Activated CD4-positive, alpha-beta T cell treated with anti-CD3 and anti-CD28 coated beads, Interleukin-2, amount 50 U/mL, for 16 hours (primary cell): ENCODE measurements around the gene TET1.
"Not testable (repeated sequence)": the region's sequence is repeated elsewhere in the genome, so short reads cannot be mapped to it uniquely, and the experiment has no call there.

Experiments used
- DNase-seq: peaks from one replicate; pipeline ENCODE4 v3.0.0-alpha.2; 2020

TET1 gene

DNA sequence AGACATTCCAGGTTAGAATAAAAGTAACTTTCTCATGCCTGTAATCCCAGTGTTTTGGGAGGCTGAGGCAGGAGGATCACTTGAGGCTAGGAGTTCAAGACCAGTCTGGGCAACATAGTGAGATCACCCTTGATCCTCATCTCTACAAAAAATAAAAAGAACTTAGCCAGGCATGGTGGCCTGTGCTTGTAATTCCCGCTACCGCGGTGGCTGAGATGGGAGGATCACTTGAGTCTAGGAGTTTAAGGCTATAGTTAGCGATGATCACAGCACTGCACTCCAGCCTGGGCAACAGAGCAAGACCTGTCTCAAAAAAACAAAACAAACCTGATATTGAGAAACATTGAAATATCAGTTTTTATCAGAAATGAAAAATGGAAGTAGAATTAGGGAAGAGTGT is 4.6 kb downstream of the TET1 start:
- no peak for DNase-seq

DNA sequence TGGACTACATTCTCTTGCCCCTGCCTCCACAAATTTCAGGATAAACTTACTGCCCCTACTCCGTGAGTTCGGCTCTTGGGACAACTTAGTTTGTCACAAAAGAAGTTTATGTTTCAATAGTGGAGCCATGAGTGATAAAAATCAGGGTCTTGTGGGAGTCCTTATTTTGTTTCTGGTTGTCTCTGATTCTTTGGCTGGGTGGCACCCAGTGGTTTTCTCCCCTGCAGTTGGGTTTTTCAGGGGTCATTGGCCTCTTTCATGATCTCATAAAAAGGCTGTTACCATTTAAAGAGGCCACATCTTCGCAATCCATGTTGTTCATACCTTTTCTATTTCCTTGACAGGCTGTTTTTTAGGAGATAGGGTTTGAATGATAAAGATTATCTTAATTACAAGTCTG is 5.5 kb downstream of the TET1 start:
- DNase-seq = no peak

DNA sequence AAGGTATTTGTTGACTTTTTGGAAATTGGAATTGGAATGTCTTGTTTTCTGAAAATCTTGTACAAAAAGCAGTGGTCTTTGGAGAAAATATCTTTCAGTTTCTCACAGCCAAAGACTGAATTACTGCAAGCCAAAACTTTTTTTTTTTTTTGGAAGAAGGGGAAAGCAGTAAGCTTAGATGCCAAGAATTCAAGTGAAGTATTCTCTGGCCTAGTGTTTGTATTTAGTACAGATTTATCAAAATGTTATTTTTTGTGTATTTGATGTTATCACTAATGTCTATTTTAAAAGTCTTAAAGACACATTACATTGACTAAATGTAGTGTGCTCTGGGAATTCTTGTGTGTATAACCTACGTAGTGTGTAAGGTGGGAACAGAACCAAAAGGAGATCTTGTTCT is 6.2 kb downstream of the TET1 start:
- DNase-seq = no peak

DNA sequence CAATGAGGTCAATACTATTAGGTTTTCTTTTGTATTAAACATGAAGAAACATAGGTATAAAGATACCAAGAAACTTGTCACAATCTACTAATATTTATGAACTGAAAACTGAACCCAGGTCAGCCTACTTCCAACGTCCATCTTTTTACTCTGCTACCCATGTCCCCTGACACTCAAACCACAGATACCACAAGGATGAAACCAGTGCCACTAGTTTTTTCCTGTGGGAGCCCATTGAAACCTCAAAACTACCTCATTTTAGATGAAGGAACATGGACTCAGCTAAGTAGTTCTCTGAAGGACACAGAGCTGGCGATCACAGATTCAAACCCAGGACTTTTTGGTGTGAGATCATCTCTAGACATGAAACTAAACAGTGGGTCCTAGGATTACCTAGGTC is 6.8 kb downstream of the TET1 start:
- no peak for DNase-seq

DNA sequence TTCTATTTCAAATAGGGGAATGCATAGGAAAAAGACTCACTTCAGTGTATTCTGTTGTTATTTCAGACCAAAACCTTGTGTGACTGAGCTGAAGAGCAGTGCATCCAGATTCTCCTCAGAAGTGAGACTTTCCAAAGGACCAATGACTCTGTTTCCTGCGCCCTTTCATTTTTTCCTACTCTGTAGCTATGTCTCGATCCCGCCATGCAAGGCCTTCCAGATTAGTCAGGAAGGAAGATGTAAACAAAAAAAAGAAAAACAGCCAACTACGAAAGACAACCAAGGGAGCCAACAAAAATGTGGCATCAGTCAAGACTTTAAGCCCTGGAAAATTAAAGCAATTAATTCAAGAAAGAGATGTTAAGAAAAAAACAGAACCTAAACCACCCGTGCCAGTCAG is 12.0 kb downstream of the TET1 start:
- DNase-seq = no peak

DNA sequence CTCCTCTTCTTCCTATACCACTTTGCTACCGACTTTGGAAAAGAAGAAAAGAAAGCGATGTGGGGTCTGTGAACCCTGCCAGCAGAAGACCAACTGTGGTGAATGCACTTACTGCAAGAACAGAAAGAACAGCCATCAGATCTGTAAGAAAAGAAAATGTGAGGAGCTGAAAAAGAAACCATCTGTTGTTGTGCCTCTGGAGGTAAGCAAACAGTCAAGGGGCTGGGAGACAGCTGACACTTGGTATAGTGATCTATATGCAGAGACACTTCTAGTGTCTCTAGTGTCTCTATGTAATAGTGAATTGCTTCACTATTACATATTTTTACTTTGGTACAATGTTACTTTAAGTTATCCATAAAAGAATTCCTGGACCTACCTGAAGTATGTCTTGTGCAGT is 13.9 kb downstream of the TET1 start:
- DNase-seq = no peak

DNA sequence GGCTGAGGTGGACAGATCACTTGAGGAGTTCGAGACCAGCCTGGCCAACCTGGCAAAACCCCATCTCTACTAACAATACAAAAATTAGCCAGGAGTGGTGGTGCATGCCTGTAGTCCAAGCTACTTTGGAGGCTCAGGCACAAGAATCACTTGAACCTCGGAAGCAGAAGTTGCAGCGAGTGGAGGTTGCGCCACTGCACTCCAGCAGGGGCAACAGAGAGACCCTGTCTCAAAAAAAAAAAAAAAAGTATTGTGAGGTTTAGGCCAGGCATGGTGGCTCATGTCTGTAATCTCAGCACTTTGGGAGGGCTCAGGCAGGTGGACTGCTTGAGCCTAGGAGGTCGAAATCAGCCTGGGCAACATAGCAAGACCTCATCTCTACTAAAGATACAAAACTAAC is 16.0 kb downstream of the TET1 start:
- DNase-seq = no peak

DNA sequence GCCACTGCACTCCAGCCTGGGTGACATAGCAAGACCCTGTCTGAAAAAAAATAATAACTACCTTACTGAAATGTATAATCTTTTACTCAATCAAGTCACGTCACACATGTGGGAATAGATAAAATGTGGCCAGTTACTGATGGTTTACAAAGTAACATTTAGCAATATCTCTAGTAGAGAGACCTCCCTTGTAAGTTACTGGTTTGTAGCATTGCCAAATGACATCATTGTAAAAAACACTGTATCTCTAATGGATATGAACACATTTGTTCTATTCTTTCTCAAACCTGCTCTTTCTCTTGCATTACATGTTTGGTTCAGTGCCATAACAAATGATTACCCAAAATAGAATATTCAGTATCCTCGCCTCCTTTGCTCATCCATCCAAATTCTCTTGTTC is 18.8 kb downstream of the TET1 start:
- no peak for DNase-seq

DNA sequence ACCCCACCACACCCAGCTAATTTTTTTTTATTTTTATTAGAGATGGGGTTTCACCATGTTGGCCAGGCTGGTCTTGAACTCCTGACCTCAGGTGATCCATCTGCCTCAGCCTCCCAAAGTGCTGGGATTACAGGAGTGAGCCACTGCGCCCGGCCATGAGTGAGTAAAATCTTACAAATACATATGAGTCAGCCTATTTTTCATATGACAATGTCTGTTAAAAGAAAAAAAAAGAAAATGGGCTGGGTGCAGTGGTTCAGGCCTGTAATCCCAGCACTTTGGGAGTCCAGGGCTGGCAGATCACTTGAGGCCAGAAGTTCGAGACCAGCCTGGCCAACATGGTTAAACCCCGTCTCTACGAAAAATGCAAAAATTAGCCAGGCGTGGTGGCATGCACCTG is 24.1 kb downstream of the TET1 start:
- DNase-seq = peak; percentile 34

DNA sequence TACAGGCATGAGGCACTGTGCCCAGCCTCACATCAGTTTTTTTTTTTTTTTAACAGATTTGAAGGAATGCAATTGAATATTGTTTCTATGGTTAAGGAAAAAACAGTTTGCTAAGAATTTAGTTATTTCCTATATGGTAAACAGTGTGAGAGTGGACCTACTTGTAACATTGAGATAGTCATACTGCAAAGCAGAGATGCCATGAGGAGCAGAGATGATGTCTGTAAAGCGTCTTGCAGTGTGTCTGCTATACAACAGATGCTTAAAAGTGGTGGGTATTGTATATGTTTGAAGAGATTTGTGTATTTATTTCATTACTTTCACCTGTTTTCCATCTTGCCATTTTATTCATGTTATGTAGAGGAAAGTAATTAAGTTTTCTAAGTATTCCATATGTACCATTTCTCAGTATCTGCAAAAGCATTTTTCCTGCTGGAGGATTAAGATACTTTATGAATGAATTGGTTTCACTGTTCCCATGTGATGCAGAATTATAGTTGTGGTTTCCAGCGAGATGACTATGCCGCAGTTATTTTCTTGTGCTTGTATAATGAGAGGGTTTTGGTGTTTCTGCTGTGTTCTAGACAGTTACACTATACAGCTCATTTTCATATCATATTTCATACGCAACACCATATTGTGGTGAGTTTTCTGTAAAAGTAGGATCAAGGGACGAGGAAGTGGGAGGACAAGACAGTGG is 26.6 kb downstream of the TET1 start:
- DNase-seq = peak; percentile 56

DNA sequence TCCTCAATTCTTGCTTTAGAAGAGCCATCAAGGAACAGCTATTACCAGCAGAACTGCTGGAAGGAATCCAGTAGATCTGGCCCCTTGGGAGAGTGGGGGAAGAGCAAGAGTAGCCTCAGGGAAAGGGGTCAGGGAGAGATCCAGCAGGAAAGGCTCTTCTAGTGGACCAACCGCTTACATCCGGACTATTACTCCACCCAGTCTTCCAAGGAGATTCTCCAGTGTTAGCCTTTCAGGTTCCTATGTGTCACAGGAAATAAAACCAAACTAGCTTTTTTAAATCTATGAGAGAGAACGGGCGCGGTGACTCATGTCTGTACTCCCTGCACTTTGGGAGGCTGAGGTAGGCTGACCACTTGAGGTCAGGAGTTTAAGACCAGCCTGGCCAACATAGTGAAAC is 34.3 kb downstream of the TET1 start:
- no peak for DNase-seq

DNA sequence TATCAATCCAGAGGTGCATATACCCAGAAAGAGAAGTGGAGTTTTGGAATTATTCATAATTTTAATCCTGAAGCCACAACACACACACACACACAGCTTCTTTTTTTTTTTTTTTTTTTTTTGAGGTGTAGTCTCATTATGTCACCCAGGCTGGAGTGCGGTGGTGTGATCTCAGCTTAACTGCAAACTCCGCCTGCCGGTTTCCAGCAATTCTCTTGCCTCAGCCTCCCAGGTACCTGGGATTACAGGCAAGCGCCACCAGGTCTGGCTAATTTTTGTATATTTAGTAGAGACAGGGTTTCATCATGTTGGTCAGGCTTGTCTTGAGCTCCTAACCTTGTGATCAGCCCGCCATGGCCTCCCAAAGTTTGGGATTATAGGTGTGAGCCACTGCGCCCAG is 35.4 kb downstream of the TET1 start:
- DNase-seq = no peak

DNA sequence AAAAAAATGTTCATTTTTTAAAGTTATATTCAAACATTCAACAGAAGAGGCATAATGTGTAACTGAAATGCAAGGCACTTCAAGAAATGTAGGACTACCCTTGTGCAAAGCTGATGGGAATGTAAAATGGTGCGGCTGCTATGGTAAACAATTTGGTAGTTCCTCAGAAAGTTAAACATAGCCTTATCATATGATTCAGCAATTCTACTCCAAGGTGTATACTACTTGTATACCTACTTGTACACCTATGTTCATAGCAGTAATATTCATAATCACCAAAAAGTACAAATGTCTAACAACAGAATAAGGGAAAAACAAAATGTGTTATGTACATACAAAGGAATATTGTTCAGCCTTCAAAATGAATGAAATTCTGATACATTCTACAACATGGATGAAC is 37.3 kb downstream of the TET1 start:
- no peak for DNase-seq

DNA sequence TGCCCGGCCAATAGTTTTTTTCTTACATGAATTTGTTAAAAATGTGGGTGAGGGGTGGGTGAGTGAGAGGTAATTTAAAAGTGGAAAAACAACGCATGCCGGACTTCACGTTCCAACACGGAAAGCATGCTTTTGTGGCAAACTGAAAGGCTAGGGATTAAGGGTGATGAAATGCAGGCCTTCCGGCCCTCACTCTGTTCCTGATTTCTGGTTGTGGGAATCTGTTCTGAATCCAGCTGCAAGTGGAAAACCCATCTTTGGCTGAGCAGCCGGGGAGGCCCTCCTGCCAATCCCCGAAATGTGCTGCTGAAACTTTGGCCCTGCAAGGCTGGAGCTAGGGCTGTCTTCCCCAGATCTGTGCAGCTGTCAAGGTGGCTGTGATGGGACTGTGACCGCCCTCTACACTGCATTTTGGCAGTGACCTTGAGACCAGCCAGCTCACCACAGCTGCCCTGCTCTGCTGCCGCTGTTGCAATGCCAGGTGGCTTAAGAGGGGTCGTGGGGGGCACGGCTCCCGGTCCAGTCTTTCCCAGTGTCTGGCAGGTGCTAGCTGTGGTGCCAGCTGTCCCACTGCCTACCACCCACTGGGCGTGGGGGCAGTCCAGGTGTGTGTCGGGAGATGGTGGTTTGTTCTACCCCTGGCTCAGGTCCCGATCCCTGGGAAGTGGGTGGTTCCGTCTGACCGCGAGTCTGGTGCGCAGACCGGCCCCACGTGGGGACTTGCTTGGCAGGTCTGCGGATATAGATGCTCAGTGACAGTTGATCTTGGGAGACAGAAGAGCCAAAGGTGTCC is 39.0 kb downstream of the TET1 start:
- no peak for DNase-seq

DNA sequence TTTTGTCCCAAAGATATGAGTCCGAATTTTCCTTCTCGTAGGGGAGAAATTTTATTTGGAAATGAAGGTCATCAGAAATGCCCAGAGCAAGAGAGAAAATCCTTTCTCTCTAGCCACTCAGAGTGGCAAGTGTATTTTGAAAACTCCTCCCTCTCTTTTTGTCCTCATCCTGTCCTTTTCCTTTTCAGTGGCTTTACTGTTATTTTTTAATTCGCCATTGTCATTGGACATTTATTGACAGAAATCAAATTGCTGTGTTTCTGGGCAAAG is 39.6 kb downstream of the TET1 start:
- DNase-seq = no peak

DNA sequence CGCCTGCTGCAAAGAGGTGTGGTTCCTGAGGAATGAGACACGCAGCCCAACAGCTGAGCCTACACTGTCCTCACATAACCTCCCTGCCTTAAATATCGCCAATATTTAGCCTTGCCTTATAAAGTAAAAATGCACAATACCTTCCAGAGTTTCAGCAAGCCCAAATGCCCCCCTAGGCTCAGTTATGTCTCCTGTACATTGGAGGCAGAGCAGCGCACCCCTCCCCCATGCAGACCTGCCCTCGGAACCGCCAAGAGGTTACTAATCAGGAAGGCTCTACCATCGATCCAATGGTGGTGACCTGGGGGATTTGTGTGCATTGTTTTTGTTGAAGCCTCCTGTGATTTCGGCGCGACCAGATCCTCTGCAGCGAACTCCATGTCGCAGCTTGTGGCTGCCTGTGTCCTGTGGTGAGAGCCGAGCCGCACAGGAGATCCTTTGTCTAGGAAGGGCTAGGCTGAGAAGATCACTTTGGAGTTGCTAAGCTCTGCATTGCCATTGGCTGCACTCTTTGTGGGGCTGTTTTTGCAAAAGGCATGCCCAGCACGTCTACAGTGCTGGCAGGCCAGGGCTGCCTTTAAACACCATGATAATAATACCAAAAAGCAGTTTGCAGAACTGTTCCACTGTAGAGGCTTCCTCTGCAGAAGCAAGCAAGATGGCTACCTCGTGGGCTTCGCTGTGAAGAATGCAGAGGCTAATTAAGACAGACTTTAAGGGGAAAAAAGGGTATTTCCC is 40.1 kb downstream of the TET1 start:
- DNase-seq = peak; percentile 51

DNA sequence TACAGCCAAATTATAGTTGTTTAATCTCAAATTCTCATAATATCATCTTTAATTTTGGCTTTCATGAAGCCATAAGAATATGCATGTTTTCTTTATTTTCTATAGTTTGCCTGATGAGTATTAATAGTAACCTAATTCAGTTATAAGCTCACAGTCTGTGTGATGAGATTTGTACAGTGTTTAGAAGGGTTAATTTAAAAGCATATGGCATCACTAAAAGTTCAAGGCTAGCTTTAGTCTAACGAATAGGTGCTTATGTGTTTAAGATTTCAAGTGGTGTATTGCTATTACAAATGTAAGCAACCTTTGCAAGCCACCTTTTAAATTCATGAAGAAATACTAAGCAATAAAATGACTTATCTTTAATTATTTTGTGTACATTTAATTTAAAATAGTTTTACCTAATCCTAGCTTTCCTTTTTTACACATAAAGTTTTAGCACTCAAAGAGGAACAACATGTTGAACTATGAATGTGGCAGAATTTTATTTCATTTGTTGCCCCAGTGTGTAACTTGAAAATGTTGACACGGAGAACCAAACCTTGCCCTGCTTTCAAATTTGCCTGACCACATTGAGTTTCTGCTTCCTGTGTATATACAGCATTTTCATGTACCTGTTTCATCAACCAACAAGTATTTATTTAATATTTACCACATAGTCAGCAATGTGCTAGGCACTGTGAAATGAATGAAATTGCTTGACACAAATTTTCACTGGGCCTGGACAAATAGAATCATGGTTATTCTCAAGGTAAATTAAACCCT is 41.5 kb downstream of the TET1 start:
- no peak for DNase-seq

DNA sequence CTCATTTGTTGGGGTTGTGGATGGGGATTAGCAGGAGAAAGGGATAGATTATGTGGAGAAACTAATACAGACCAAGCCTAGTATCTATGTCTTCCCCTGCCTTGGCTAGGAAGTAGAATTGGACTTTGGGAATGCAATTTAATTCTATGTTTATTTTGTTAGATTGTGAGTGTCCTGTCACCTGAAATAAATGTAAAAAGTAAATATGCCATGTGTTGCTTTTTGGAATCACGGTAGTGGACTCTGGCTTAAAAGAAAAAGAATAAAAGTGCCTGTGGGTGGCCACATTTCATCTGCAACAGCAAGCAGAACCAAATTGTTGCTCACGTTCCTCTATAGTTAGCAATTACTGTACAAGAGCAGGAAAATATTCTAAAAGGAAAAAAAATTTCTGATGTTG is 42.3 kb downstream of the TET1 start:
- DNase-seq = no peak

DNA sequence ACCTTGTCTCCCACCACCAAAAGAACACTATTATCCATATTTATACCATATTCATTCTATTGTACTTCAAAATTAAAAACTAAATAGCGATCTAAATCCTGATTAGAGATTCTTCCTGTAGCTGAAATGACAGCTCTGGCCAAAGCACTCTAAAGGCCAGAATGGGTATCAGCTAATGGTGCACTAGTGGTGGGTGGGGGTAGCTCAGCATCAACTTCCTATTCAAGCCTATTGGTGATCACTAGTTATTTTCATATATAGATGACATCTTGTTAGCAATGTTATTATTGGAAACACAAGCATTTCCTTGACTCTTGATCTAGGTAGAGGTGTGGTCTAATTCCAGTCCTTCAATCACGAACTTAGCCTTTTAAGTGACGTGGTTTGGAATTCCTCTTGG is 43.6 kb downstream of the TET1 start:
- no peak for DNase-seq

DNA sequence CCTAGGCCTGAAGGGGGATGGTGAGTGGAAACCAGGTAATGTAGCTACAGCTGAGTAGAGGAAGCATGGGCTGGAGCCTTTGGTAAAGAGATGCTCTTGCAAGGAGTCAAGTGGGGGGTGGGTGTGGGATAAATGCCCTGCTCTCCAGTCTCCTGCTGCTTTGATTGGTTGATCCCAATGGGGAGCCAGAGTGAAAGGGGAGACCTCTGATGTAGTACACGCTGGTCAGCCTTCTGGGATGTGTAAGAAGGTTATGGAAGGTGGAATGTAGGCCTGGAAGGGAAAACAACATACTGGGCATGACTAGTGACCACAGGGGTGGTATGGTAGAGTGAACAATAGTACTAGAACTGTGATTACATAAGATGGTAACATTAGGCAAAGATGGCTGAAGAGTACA is 44.3 kb downstream of the TET1 start:
- no peak for DNase-seq

DNA sequence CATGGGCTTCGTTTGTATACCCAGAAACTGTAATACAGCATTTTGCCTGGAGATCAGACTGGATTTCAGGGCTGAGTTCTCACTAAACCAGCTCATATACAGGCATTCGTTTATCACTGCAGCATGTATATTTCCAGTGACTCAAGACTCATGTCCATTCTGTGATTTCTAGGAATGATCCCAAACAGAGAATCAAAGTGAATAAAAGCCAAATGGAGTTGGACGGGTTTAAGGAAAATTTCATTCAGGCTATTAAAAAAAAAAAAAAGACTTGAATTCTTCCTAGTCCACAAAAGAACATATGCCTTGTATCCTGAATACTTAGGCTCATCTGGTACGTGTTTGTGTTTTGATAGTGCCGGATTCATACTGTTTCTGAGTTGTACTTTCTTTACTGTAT is 46.8 kb downstream of the TET1 start:
- DNase-seq = no peak

DNA sequence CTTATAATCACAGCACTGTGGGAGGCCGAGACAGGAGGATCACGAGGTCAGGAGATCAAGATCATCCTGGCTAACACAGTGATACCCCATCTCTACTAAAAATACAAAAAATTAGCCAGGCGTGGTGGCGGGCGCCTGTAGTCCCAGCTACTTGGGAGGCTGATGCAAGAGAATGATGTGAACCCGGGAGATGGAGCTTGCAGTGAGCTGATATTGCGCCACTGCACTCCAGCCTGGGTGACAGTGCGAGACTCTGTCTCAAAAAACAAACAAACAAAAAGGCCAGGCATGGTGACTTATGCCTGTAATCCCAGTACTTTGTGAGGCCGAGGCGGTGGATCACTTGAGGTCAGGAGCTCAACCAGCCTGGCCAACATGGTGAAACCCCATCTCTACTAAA is 49.9 kb downstream of the TET1 start:
- not testable (repeated sequence) for DNase-seq

DNA sequence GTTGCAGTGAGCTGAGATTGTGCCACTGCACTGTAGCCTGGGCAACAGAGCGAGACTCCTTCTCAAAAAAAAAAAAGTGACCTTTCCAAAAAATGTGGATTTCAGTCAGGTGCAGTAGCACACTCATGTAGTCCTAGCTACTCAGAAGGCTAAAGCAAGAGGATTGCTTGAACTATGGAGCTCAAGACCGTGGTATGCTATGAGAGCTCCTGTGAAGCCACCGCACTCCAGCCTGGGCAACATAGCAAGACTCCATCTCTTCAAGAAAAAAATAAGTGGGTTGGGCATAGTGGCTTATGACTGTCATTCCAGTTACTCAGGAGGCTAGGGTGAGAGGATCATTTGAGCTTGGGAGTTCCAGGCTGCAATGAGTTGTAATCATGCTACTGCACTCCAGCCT is 51.1 kb downstream of the TET1 start:
- no peak for DNase-seq

DNA sequence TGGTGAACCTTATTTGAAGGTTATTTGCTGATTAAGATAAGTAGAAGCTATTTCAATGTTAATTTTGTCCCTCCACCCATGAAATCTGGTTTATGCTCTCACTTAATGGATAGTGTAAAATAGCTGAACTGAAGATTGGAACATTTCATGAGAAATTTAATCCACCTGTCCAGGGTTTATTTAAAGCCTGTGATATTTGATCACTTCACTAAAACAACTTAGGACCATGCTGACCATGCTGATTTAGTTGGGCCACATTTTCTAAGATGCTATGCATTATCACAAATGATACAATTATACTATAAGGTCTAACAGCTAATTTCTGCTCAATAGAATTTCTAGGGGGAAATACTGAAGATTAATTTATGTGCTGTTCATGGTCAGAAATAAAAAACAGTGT is 53.8 kb downstream of the TET1 start:
- not testable (repeated sequence) for DNase-seq
